T-cell (primary cell): ENCODE measurements around the gene IL18. TPM values are rescaled to one million over a fixed set of nuclear protein-coding genes. Genes with fewer than 3 reads are reported as not detected.
"Not testable (repeated sequence)": the region's sequence is repeated elsewhere in the genome, so short reads cannot be mapped to it uniquely, and the experiment has no call there.

Source experiments
- ATAC-seq, 4 experiments: fragments of 200-7000 bp in 3 of 4; fragments of 150-1000 bp in 1 of 4; cut with Tn5 transposase; replicated peaks in 1 of 4; 1 replicate in 3 of 4; 2 replicates in 1 of 4; pipeline ENCODE4 v1.10.0; 2021; ENCODE audit warnings: moderate library complexity in 3 of 4, mild to moderate bottlenecking in 2 of 4, moderate number of reproducible peaks in 1 of 4
- CTCF ChIA-PET, 2 donors: fragments of 300-600 bp; sonication (Branson Sonifier 250); formaldehyde crosslinking; loops; one replicate each; lab custom pipeline; 2022; ENCODE audit warnings: antibody characterized with exemption in 2 of 2; lab: Charles Lee
- POLR2A ChIA-PET, 2 donors: fragments of 300-600 bp; sonication (Branson Sonifier 250); formaldehyde crosslinking; loops; one replicate each; lab custom pipeline; 2022; ENCODE audit warnings: antibody characterized with exemption in 2 of 2; lab: Charles Lee
- DNase-seq, 35 experiments: peaks; one replicate each; pipeline versions ENCODE4 v3.0.0 to v3.0.0-alpha.2; 2013 to 2023
- H3K27ac ChIP-seq: one replicate; pipeline ENCODE4 v1.5.1; 2013; ENCODE audit warnings: low read length
- H3K27me3 ChIP-seq, 2 experiments: replicated peaks in 1 of 2; 1 replicate in 1 of 2; 2 replicates in 1 of 2; pipeline versions ENCODE4 v1.6.1 to v1.7.0; 2013; ENCODE audit warnings: low read length in 1 of 2, mixed read lengths in 1 of 2; ENCODE audit not compliant: control insufficient read depth in 2 of 2, insufficient read depth in 2 of 2; ENCODE audit errors: extremely low read depth in 1 of 2
- H3K36me3 ChIP-seq, 2 donors: 1 replicate in 1 of 2; 2 replicates in 1 of 2; pipeline versions ENCODE4 v1.6.1 to v1.7.0; 2013; ENCODE audit warnings: low read length in 1 of 2; ENCODE audit not compliant: control insufficient read depth in 2 of 2, insufficient read depth in 1 of 2; ENCODE audit errors: extremely low read depth in 1 of 2
- H3K4me1 ChIP-seq, 2 experiments: 1 replicate in 1 of 2; 2 replicates in 1 of 2; pipeline versions ENCODE4 v1.6.1 to v1.7.0; 2013; ENCODE audit warnings: low read length in 2 of 2, mixed read lengths in 1 of 2; ENCODE audit not compliant: insufficient read depth in 2 of 2, control insufficient read depth in 1 of 2; ENCODE audit errors: extremely low read depth in 1 of 2
- H3K4me3 ChIP-seq, 2 donors: 1 replicate in 1 of 2; 2 replicates in 1 of 2; pipeline versions ENCODE4 v1.5.1 to v1.7.0; 2013; ENCODE audit warnings: mild to moderate bottlenecking in 2 of 2, low read length in 1 of 2, moderate library complexity in 1 of 2; ENCODE audit not compliant: control insufficient read depth in 1 of 2; ENCODE audit errors: extremely low read depth in 1 of 2
- H3K9me3 ChIP-seq: 2 replicates; pipeline ENCODE4 v1.7.0; 2013
- H3K27ac Mint-ChIP-seq, 2 donors: one replicate each; pipeline ENCODE4 v1.8.0; 2020 to 2021; ENCODE audit warnings: mild to moderate bottlenecking in 2 of 2, mixed read lengths in 2 of 2
- H3K27me3 Mint-ChIP-seq, 2 donors: one replicate each; pipeline ENCODE4 v1.8.0; 2021 to 2022; ENCODE audit warnings: mixed read lengths in 2 of 2
- H3K36me3 Mint-ChIP-seq: one replicate; pipeline ENCODE4 v1.8.0; 2021; ENCODE audit warnings: mixed read lengths
- H3K4me1 Mint-ChIP-seq, 3 donors: one replicate each; pipeline ENCODE4 v1.8.0; 2020 to 2022; ENCODE audit warnings: mixed read lengths in 3 of 3, mild to moderate bottlenecking in 1 of 3
- H3K4me3 Mint-ChIP-seq, 3 donors: one replicate each; pipeline ENCODE4 v1.8.0; 2020 to 2022; ENCODE audit warnings: mild to moderate bottlenecking in 3 of 3, mixed read lengths in 3 of 3, moderate library complexity in 3 of 3
- H3K9me3 Mint-ChIP-seq, 3 donors: one replicate each; pipeline ENCODE4 v1.8.0; 2020 to 2022; ENCODE audit warnings: mixed read lengths in 3 of 3
- WGBS: methylation state at CpG from one replicate; pipeline ENCODE4 v1.1.5; 2013; ENCODE audit warnings: missing lambda C conversion rate; ENCODE audit not compliant: insufficient coverage; 5-methylcytosine and 5-hydroxymethylcytosine counted together
- total RNA-seq, 35 experiments: library from RNA in 6 of 35; stranded (reverse) in 6 of 35; fragments of 120-200 nt in 1 of 35; gene quantifications; one replicate each; pipeline versions ENCODE4 v1.2.1 to v1.2.4 and lab custom pipeline; 2013 to 2026

Gene IL18
- total RNA-seq, 5 donors from 2014 or later (not counting 1 experiment from before 2014, with no cell fraction given), result 0.20 to 0.53 (median 0.35) TPM

- CTCF ChIA-PET, result no interaction called here
- Mint-ChIP-seq H3K4me1 (peaks cover 0 to 4% (median 3%) of the 10 kb centered on the region in 3 donors), H3K9me3 (no peaks in the 10 kb centered on the region), H3K36me3 (peaks cover 4% of the 10 kb centered on the region), H3K27me3 (peaks cover 12 to 21% of the 10 kb centered on the region in 2 donors), H3K4me3 (no peak overlapping the region), H3K27ac (no peak overlapping the region)
- H3K27ac ChIP-seq, result no peak overlapping the region
- 67% methylated on average over 3 of the region's 8 CpGs for WGBS
- no peaks in the 10 kb centered on the region for H3K9me3 ChIP-seq
- ATAC-seq (no peak), DNase-seq (no peak)
- H3K4me1 ChIP-seq, result no peaks in the 10 kb centered on the region
- peaks cover 0 to 7% of the 10 kb centered on the region in 2 experiments for H3K27me3 ChIP-seq
- no peaks in the 10 kb centered on the region for H3K36me3 ChIP-seq
- H3K4me3 ChIP-seq, result no peak overlapping the region
- POLR2A ChIA-PET, result interaction anchor here in 1 of 2 donors (0.7 kb wide), 1 partner anchor 701 kb away, joined by 3 read pairs; no protein-coding TSS in a partner anchor
Measured at GRCh38 chr11:112166562-112166961, 2.7 kb upstream of the IL18 start.

GRCh38 chr11:112165049-112165448 lies 1.2 kb upstream of the IL18 start:
- Histone ChIP-seq H3K9me3 (no peaks in the 10 kb centered on the region), H3K27me3 (peaks cover 0 to 7% of the 10 kb centered on the region in 2 experiments), H3K36me3 (no peaks in the 10 kb centered on the region), H3K27ac (no peak overlapping the region), H3K4me1 (no peaks in the 10 kb centered on the region), H3K4me3 (no peak overlapping the region)
- peaks cover 0 to 4% (median 3%) of the 10 kb centered on the region in 3 donors for H3K4me1 Mint-ChIP-seq
- no peak overlapping the region for H3K4me3 Mint-ChIP-seq
- no peaks in the 10 kb centered on the region for H3K9me3 Mint-ChIP-seq
- POLR2A ChIA-PET, result no interaction called here
- H3K27ac Mint-ChIP-seq, result no peak overlapping the region
- no peak for DNase-seq
- CTCF ChIA-PET, result interaction anchor here in 1 of 2 donors (0.6 kb wide), 2 partner anchors 9 to 485 kb away, joined by 3 read pairs; no protein-coding TSS in a partner anchor
- H3K36me3 Mint-ChIP-seq, result peaks cover 4% of the 10 kb centered on the region
- ATAC-seq, result no peak
- peaks cover 12 to 21% of the 10 kb centered on the region in 2 donors for H3K27me3 Mint-ChIP-seq
- no CpG with 5 or more reads among the region's 3 CpGs for WGBS

GRCh38 chr11:112162761-112163546 lies 940 bp downstream of the IL18 start:
- peaks cover 0 to 4% (median 3%) of the 10 kb centered on the region in 3 donors for H3K4me1 Mint-ChIP-seq
- Histone ChIP-seq H3K36me3 (peaks cover 0 to 4% of the 10 kb centered on the region in 2 donors), H3K27me3 (peaks cover 0 to 7% of the 10 kb centered on the region in 2 experiments), H3K9me3 (no peaks in the 10 kb centered on the region), H3K4me3 (no peak overlapping the region), H3K4me1 (no peaks in the 10 kb centered on the region), H3K27ac (no peak overlapping the region)
- no peak overlapping the region for H3K4me3 Mint-ChIP-seq
- ATAC-seq (no peak), DNase-seq (no peak)
- CTCF ChIA-PET, result no interaction called here
- POLR2A ChIA-PET, result no interaction called here
- no CpG with 5 or more reads among the region's 6 CpGs for WGBS
- H3K27me3 Mint-ChIP-seq, result peaks cover 11 to 21% of the 10 kb centered on the region in 2 donors
- H3K9me3 Mint-ChIP-seq, result no peaks in the 10 kb centered on the region
- no peak overlapping the region for H3K27ac Mint-ChIP-seq
- peaks cover 4% of the 10 kb centered on the region for H3K36me3 Mint-ChIP-seq

- ATAC-seq, H3K36me3 ChIP-seq, H3K4me1 Mint-ChIP-seq, POLR2A ChIA-PET, H3K27ac Mint-ChIP-seq, CTCF ChIA-PET, H3K4me3 Mint-ChIP-seq, DNase-seq, H3K9me3 Mint-ChIP-seq, H3K36me3 Mint-ChIP-seq, H3K27ac ChIP-seq, H3K27me3 ChIP-seq, H3K4me1 ChIP-seq, H3K4me3 ChIP-seq, H3K9me3 ChIP-seq: not testable (repeated sequence)
- WGBS, result 100% methylated on average over 1 of the region's 1 CpG
- peaks cover 5 to 17% of the 10 kb centered on the region in 2 donors for H3K27me3 Mint-ChIP-seq
Measured at GRCh38 chr11:112162200-112162599, 1.7 kb downstream of the IL18 start.

- Histone ChIP-seq H3K36me3 (peaks cover 0 to 4% of the 10 kb centered on the region in 2 donors), H3K27ac (no peak overlapping the region), H3K9me3 (no peaks in the 10 kb centered on the region), H3K4me3 (no peak overlapping the region), H3K27me3 (no peaks in the 10 kb centered on the region), H3K4me1 (no peaks in the 10 kb centered on the region)
- Mint-ChIP-seq H3K9me3 (no peaks in the 10 kb centered on the region), H3K36me3 (peaks cover 6% of the 10 kb centered on the region), H3K27ac (no peak overlapping the region), H3K4me3 (no peak overlapping the region), H3K4me1 (peaks cover 0 to 4% (median 3%) of the 10 kb centered on the region in 3 donors), H3K27me3 (peaks cover 5 to 15% of the 10 kb centered on the region in 2 donors)
- POLR2A ChIA-PET, result no interaction called here
- WGBS, result no CpG with 5 or more reads among the region's 1 CpG
- ATAC-seq (no peak), DNase-seq (no peak)
- CTCF ChIA-PET, result no interaction called here
Measured at GRCh38 chr11:112161012-112161411, 2.9 kb downstream of the IL18 start.

- no CpG with 5 or more reads among the region's 2 CpGs for WGBS
- CTCF ChIA-PET, result no interaction called here
- no peak overlapping the region for H3K27ac Mint-ChIP-seq
- Histone ChIP-seq H3K4me3 (no peak overlapping the region), H3K4me1 (no peaks in the 10 kb centered on the region), H3K27me3 (no peaks in the 10 kb centered on the region), H3K9me3 (no peaks in the 10 kb centered on the region), H3K27ac (no peak overlapping the region), H3K36me3 (peaks cover 0 to 4% of the 10 kb centered on the region in 2 donors)
- POLR2A ChIA-PET, result interaction anchor here in 1 of 2 donors (0.6 kb wide), 1 partner anchor 234 kb away, joined by 3 read pairs; no protein-coding TSS in a partner anchor
- no peak for DNase-seq
- ATAC-seq, result no peak
- peaks cover 5 to 15% of the 10 kb centered on the region in 2 donors for H3K27me3 Mint-ChIP-seq
- no peak overlapping the region for H3K4me3 Mint-ChIP-seq
- H3K4me1 Mint-ChIP-seq, result peaks cover 0 to 4% (median 3%) of the 10 kb centered on the region in 3 donors
- peaks cover 6% of the 10 kb centered on the region for H3K36me3 Mint-ChIP-seq
- no peaks in the 10 kb centered on the region for H3K9me3 Mint-ChIP-seq
Measured at GRCh38 chr11:112160091-112160848, 3.6 kb downstream of the IL18 start.
